Stimulated activated CD4-positive, alpha-beta T cell treated with anti-CD3 and anti-CD28 coated beads, Interleukin-12 subunit alpha, Interleukin-12 subunit beta, amount 100 ng/mL, for 24 hours (primary cell): ENCODE data around the gene PLEKHG3.

Source experiments
- DNase-seq, 2 experiments: peaks; one replicate each; pipeline ENCODE4 v3.0.0-alpha.2; 2020; ENCODE audit warnings: low read depth in 2 of 2

Gene PLEKHG3

DNA sequence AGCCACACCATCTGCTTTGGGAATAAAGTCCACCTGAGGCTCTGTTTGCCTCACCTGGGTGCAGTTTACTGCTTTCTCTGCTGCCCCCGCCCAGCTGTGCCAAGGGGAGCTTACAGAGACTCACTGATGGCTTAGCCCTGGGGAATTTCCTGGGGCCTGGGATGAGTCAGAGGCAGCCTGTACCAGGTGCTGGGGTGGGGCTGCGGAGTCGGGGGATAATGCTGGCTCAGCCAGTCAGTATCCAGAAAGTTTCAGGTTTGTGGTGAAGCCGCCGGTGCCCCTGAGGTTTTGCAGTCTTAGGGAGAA lies 22.3 kb downstream of the PLEKHG3 start:
- peak in 1 of 2 experiments; percentile 16 for DNase-seq

GRCh38 chr14:64727551-64728071 lies 23.4 kb downstream of the PLEKHG3 start:
- no peak for DNase-seq

DNA sequence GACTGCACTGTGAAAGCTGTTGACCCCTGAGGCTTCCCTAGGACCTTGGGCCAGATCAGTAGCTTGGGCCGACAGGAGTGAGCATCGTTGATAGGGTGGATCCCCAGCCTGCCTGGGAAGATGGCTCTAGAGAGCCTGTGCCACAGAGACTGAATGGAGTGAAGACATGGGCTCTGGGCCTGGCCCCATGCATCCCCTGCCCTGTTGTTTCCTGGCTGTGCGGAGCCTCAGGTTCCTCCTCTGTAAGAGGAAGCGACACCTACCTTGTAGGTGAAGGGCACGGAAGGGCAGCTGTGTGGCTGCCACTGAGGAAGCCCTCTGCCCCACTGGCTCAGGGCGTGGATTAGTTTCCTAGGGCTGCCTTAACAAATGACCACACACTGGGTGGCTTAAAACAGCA lies 23.9 kb downstream of the PLEKHG3 start:
- DNase-seq, result no peak

- DNase-seq, result no peak
These were observed 24.6 kb downstream of the PLEKHG3 start for GRCh38 chr14:64728856-64729255.

DNA sequence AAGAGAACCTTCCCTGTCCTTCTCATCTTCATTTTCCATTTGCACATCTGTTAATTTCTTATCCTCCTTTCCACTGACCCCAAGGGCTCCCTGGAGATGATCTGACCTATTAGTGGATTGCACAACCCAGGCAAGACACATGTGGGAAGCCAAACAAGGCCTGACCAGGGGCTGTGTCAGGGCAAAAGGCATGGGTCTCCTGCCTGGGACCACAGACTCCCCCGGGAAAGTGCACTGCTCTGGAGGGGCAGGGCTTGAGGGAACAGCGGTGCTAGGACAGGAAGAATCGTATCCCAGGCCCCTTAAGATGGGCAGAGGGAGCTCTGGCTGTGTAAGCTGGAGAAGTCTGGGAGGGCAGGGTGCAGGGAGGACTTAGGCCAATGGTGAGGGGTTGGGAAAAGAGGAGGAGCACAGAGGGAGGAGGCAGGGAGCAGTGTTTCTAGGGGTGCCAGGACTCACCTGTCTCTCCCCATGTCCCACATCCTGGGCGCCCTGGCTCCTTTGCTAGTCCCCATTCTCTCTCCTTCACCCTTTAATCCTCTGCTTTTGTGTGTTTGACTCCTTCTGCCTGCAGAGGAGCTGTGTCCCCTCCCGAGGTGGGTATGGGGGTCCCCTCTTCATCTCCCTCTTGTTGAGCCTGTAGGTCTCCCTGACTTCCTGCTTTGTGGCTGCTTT lies 25.3 kb downstream of the PLEKHG3 start:
- DNase-seq, result no peak

DNA sequence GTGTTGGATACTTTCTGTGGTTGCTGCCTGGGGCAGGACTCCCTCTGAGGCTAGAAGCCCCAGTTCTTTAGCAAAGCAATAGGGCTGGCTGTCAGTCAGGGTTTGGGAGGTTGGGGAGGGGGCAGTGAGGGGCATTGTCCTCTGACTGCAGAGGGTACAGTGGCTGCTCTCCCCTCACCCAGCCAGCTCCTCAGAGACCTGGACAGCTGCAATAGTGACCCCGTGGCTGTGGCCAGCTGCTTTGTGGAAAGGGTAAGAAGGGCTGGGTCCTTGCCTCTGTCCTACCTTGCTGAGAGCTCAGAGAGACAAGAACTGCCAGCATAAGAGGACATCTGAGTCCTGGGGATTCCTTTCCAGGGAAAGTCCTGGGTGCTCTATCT lies 25.8 kb downstream of the PLEKHG3 start:
- no peak for DNase-seq

- no peak for DNase-seq
These were observed 26.5 kb downstream of the PLEKHG3 start for GRCh38 chr14:64730681-64731080.

DNA sequence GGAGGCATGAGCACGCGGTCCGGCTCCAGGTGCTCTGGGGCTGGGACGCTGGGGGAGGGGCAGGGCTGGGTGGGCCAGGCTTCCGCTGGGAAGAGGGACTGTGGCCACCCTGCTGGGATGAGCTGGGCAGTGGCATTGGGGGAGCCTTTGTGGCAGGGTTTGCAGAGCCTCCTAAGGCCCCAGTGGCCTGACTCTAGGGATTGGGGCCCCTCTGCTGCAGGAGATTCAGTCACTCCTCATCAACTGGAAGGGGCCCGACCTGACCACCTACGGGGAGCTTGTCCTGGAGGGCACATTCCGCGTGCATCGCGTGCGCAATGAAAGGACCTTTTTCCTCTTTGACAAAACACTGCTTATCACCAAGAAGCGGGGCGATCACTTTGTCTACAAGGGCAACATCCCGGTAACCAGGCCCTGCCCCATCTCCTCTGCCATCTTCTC lies 26.9 kb downstream of the PLEKHG3 start:
- no peak for DNase-seq

DNA sequence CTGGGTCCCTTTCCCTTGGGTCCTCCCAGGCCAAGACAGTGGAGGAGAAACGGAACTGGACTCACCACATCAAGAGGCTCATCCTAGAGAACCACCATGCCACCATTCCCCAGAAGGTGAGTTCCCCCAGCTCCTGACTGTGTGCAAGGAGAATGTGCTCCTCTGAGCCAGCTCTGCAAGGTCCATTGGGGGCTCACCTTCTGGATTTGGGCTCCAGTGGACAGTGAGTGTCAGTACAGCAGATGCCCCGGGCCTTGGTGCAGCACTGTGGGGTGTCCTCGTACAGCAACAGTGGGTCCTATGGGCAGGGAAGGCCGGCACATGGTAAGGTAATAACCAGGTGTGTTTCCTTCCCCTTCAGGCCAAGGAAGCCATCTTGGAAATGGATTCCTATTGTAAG lies 27.8 kb downstream of the PLEKHG3 start:
- DNase-seq, result no peak

DNA sequence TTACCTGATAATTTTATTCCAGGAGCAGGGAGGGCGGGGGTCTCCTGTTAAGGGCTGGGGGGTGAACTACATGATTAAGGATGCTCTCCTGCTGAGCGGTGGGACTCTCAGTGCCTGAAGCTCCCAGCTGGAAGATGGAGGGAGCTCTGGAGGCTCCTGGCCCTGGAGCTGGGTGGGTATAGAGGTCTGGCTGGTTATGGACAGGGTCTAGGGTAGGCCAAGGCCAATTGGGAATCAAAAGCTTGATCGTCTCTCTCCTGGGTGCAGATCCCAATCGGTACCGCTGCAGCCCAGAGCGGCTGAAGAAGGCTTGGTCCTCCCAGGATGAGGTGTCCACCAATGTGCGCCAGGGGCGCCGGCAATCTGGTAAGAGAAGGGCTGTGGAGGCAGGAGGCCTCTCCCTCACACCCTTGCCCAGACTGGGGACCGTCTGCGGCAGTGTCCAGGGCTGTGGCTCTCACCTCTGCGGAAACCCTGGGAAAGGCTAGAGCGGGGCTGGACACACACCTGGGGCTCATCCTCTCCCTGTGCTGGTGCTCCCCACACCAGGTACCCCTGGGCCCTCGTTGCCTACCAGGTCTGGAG lies 28.4 kb downstream of the PLEKHG3 start:
- DNase-seq, result no peak

- no peak for DNase-seq
These were observed 29.1 kb downstream of the PLEKHG3 start for GRCh38 chr14:64733321-64733720.

- no peak for DNase-seq
These were observed 29.7 kb downstream of the PLEKHG3 start for GRCh38 chr14:64733899-64734298.

GRCh38 chr14:64734990-64735389 lies 30.8 kb downstream of the PLEKHG3 start:
- DNase-seq, result no peak

DNA sequence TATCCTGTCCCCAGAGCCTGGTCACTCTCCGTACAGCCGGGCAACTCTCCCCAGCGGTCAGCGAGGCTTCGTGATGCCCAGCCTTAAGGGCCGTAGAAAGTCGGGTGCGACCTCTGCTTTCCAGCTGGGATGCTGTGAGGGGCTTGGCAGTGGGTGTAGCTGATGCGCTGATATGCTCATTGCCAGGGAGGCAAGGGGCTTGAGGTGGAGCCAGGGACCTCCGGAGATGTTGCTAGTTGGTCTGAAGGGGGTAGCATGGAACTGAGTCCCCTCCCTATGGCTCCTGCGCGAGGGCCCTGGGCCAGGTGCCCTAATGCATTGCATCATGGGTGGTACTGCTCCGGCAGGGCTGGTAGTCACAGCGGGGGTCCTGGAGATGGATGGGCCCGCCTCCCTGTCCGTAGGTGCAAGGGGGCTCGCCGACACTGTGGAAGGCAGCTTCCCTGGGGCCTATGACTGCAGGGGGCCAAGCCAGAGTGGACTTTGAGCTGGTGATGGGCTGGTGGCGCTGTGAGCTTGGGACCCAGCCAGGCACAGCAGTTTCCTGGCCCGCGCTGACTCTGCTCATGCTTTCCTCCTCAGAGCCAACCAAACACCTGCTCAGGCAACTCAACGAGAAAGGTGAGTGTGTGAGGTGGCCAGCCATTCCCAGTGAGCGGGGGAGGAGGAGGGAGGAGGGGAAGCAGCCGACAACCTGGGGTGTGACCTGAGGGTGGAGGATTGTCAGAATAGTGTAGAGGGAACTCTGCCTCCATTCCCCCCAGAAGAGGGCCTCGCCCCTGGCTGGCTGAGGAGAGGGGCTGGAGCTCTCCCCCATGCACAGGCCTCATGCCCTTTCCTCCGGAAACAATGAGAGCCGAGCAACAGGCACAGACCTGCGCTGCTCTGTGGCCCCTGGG lies 32.3 kb downstream of the PLEKHG3 start:
- no peak for DNase-seq

DNA sequence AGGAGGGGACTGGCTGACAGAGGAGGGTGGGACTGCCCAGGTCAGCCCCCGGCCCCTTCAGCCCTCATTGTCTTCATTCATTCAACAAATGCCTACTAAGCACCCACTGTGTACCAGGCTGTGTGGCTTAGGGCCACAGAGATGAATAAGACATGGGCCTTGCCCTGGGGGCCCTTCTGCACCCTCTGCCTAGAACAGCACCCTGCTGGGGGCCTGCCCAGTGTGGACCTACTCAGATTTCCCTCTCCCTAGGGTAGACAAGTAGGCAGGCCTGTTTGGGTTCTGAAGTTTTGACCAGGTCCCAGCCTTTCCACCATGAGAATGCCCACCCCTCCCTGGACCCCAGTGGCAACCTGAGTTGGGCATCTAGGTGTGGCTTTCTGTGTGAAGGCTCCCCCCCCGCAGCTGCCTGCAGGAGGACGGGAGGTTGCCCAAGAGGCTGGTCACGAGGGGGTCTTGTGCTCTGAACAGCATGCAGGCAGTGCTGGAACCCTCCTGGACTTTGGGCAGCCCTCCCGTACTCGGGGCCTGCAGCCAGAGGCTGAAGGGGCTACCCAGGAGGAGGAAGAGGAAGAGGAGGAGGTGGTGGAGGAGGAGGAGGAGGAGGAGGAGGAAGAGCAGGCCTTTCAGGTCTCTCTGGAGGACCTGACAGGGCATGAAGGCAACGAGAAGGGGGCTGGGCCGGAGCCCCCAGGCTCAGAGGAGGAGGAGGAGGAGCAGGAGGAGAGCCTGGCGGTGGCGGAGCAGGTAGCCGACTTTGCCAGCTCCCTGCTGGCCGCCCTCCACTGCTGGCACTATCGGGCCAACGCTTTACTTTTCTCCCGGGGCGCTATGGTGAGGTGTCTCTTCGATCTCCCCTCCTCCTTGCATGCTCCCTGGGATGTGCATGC lies 33.4 kb downstream of the PLEKHG3 start:
- no peak for DNase-seq

GRCh38 chr14:64738281-64738804 lies 34.1 kb downstream of the PLEKHG3 start:
- DNase-seq, result no peak

GRCh38 chr14:64741200-64741599 lies 37.0 kb downstream of the PLEKHG3 start:
- no peak for DNase-seq

DNA sequence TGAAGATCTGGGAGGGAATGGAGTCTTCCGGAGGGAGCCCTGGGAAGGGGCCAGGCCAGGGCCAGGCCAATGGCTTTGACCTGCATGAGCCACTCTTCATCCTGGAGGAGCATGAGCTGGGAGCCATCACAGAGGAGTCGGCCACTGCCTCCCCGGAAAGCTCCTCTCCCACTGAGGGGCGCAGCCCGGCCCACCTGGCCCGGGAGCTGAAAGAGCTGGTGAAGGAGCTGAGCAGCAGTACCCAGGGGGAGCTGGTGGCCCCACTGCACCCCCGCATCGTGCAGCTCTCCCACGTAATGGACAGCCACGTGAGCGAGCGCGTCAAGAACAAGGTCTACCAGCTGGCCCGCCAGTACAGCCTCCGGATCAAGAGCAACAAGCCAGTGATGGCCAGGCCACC lies 37.7 kb downstream of the PLEKHG3 start:
- no peak for DNase-seq

DNA sequence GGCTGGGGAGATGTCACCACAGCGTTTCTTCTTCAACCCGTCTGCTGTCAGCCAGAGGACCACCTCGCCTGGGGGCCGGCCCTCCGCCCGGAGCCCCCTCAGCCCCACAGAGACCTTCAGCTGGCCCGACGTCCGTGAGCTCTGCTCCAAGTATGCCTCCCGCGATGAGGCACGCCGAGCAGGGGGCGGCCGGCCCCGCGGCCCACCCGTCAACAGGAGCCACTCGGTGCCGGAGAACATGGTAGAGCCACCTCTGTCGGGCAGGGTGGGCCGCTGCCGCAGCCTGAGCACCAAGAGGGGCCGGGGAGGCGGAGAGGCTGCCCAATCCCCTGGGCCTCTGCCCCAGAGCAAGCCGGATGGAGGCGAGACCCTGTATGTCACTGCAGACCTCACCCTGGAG lies 38.8 kb downstream of the PLEKHG3 start:
- DNase-seq, result no peak

DNA sequence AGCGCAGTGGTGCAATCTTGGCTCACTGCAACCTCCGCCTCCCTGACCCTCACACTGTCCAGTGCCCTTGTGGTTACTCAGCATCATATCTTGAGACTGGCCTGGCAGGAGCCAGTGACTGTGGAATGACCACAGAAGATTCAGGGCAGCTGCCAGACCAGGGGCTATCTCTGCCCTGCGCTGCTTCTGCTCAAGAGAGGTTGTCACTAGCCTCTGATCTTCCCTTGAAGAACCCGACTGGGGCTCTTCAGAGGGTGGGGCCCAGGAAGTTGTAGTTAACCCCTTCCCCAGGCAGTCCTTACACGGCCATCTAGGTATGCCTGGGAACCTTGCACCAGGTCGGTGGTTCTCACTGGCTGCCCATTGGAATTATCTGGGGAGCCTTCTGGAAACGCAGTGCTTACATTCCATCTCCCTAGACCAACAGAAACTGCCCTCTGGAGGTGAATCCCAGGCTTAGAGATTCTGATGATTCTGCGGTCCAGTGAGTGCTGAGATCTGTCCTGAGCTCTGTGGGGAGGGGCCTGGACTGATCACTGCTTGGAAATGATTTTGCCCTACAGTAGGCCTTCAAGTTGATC lies 41.4 kb downstream of the PLEKHG3 start:
- DNase-seq, result no peak
